T-helper 1 cell treated with Interleukin-12 subunit alpha and Interleukin-12 subunit beta and Interleukin-4 antibody, amounts not matched to agents 30 ng/mL and 1 ng/mL, for 36 hours (primary cell): ENCODE measurements around the gene NOTCH4. TPM values are rescaled to one million over a fixed set of nuclear protein-coding genes. Genes with fewer than 3 reads are reported as not detected.
"Not testable (repeated sequence)": the region's sequence is repeated elsewhere in the genome, so short reads cannot be mapped to it uniquely, and the experiment has no call there.

Experiments
- intact Hi-C: fragments of 100-400 bp; cut with micrococcal nuclease; formaldehyde crosslinking; loops from one replicate; pipeline ENCODE4 v1.15.1; 2024
- total RNA-seq: library from RNA; stranded (reverse); gene quantifications from 2 replicates; pipeline ENCODE4 v1.2.3, GENCODE V29; 2022

NOTCH4 gene
- total RNA-seq, 1 donor from 2014 or later: 0.25 TPM

DNA sequence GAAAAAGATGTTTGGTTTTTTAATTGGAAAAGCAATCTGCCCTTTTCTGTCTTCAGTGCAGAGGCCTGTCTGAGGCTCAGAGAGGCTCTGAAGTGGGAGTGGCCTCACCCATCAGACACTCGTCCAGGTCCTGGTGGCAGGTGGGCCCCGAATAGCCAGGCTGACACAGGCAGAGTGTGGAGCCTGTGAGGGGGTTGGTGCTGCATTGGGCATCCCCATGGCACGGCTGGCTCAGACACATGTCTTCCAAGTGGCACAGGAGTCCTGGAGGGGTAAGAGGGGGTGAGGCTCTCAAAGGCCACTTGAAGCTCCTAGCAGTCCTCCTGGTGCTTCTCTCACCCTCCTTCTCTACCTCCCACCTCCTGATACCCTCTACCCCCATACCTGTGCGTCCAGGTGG is 3.8 kb downstream of the NOTCH4 start:
- intact Hi-C loops: no loop called here

DNA sequence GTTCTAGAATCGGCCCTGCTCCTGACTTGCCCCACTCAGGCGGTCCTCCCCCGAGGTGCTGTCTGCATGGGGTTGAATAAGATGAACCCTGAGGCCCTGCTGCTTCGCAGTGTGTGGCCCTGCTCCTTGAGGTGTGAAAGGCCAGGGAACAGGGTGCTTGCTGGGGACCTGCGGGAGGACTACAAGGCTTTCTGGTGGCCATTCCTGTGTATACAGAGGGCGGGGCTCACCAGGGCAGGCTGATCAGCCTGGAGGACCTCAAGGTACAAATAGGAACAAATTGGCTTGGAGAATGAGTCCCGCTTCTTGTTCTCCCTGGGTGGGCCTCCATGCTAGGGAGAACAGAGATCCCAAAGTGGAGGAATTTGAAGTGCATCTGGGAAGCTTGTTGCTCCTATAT is 5.7 kb downstream of the NOTCH4 start:
- intact Hi-C loops: no loop called here

DNA sequence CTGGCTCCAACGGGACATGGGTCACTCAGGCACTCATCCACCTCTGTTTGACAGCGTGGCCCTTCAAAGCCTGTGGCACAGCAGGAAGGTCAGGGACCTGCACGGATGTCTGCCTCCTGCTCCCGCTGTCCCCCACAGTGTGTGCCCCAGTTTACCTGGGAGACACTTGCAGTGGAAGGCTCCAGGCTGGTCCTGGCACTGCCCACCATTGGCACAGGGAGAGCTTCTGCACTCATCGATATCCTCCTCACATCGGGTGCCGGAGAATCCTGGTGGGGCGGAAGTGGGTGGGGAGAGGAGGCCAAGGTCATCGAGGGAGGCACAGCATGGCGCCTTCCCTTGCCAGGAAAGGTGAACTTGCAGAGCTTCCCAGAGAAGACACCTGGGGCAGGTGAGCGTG is 6.9 kb downstream of the NOTCH4 start:
- intact Hi-C loops: no loop called here

DNA sequence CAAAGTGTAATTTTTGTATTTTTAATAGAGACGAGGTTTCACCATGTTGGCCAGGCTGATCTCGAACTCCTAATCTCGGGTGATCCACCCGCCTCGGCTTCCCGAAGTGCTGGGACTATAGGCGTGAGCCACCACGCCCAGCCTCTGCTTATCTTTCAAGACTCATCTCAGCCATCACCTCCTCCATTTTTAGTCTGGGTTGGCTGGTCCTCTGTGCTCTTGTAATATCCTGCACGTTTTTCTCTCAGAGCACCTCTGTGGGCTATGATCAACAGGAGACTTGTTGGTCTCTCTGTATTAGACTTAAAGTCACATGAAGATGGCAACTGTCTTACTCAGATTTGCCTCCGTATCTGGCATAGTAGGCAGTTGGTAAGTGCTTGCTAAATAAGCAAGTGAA is 7.6 kb downstream of the NOTCH4 start:
- intact Hi-C loops: no loop called here

DNA sequence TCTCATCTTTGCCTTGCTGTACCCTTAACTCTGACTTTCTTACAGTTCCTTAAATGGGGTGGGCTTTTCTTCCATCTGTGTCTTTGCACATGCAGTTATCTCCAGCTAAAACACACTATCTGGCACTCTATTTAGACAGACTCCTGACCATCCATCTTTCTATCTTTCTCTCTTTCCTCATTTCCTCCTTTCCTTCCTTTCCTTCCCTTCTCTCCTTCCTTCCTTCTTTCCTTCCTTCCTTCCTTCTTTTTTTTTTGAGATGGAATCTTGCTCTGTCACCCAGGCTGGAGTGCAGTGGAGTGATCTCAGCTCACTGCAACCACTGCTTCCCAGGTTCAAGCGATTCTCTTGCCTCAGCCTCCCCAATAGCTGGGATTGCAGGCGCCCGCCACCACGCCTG is 8.2 kb downstream of the NOTCH4 start:
- intact Hi-C loops: no loop called here

DNA sequence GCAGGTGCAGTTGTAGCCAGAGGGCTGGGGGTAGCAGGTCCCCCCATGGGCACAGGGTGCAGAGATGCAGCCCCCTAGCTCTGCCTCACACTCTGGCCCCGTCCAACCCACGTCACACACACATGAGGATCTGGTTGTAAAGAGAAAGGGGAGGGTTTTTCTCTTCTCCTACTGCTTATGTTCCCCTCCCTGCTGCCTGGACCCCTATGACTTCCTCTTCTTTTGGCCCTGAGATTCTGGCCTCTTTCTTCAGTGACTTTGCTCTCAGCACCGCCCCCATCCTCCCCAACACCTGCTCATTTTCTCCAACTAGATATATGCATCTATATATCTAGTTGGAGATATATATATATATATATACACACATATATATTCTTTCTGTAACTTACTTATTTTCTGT is 9.7 kb downstream of the NOTCH4 start:
- intact Hi-C loops: no loop called here

DNA sequence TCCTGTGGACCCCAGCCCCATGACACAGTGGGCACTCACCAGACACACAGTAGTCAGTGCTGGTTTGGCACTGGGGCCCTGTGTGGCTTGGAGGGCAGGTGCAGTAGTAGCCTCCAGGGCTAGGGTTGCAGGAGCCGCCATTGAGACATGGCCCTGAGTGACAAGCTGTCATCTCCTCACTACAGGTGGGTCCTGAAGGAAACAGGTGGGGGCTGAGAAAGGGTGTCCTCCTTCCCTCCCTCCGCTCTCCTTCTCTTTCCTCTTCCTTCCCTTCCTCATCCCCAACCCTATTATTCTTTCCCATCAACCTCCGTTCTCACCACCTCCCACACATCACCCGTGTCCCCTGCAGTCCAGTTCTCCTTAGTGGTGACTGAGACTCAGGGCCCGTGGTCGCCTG is 10.2 kb downstream of the NOTCH4 start:
- intact Hi-C loops: no loop called here

DNA sequence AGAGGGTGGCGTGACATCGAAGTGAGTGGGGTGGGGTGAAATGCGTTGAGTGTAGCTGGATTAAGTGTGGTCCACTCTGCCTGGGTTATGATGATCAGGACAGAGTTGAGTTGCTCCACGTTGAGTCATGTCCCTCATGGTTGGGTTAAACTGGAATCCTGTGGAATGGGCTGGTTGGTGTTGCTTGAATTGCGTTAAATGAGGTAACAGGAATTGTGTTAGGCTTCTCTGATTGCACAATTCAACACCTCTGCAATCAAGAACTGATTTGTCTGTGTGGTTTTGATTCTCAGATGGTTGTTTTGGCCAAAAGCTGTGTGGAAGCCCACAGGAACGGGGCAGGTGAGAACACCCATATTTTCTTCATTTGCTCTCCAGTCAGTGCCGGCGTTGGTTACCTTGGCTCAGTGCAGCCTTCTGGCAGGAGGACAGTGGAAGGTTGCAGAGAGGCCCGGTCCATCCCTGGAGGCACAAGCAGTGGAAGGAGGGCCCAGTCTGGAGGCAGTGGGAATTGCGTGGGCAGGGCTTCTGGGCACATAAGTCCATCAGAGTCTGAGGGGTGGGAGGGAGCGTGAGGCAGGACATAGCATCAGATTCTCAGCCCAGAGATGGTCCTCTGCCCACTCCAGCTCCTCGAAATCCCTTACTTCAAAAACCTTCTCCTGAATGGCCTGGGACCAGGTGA is 11.6 kb downstream of the NOTCH4 start:
- intact Hi-C loops: no loop called here

DNA sequence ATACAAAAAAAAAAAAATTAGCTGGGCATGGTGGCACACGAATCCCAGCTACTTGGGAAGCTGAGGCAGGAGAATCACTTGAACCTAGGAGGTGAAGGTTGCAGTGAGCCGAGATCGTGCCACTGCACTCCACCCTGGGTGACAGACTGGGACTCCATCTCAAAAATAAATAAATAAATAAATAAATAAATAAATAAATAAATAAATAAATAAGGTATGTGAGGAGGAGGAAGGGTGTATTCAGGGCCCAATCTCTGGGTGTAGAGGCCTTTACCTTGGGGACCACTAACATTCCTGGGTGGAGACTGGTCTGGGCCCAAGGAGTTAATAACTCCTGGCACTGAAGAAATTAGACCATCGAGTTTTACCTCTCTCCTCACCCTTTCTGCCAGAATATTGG is 12.4 kb downstream of the NOTCH4 start:
- intact Hi-C loops: not testable (repeated sequence)

DNA sequence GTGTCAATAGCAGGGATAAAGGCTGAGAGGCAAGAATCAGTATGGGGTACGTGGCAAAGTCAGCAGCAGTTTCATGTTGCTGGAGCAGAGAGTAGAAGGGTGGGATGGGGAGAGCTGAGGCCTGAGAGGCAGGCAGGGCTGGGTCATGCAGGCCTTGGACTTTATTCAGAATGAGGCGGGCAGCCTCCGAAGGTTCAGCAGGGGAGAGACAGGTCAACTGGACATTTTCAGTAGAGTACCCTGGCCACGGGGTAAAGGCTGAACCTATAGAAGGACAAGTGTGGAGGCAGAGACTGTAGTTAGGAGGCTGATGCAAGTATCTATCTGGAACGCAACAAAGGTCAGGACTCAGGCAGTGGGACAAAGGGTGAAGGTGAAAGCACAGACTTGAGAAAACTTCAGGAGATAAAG is 13.7 kb downstream of the NOTCH4 start:
- intact Hi-C loops: no loop called here

DNA sequence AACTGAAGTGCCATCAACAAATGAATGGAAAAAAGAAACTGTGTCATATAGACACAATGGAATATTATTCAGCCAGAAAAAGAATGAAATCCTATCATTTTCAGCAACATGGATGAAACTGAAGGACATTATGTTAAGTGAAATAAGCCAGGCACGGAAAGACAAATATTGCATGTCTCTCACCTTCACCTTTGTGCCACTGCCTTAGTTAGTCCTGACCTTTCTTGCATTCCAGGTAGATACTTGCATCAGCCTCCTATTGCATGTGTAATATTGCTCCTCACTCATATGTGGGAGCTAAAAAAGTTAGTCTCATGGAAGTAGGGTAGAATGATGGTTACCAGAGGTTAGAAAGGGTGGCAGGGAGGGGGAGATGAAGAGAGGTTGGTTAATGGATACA is 14.9 kb downstream of the NOTCH4 start:
- intact Hi-C loops: no loop called here

DNA sequence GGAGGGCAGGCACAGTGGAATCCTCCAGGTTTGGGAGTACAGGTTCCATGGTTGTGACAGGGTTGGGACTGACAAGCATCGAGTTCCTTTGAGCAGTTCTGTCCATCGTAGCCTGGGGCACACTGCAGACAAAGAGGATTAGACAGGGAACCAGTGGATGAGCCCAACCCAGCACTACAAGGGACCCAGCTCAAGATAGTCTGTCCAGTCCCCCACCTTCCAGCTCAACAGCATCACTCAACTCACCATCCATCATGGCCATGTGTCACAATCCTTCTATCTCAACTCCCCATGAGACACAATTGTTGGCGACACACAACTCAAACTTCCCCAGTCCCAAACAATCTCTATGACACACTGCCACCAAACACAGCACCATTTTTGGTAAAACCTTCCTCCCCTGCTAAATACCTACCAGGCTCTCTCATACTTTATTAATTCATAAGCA is 19.6 kb downstream of the NOTCH4 start:
- intact Hi-C loops: no loop called here

DNA sequence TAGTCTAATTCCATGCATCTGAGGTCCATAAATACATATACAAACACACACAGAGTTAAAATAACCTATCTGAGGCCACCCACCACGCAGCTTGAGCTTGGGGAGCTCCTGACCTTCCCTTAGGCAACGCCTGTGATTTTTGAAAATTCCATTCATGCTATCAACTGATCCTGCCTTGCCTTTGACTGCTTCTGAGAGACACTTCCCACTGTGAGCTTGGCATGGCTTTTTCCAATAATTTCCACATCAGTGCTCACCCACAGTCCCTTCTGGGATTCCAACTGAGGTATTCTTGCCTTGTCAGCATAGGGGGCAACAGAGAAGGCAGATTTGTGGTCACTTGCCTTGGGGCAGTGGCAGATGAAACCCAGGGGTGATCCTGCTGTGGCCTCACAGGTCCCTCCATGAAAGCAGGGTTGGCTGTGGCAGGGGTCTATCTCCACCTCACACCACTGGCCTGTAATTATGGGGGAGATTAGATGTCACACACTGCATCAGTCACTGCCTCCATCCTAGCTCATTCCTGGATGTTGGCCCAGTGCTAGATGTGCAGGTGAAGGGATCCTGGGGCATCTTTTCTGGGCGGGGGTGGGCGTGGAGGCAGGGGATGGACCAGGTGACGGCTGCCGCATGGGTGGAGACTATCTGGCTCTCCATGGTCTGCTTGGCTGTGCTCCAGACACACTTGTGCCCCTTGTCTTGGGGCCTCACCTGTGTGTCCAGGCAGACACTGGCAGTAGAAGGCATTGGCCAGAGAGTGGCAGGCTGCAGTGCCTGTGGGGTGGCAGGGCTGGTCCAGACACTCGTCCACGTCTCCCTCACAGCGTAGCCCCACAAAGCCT is 20.2 kb downstream of the NOTCH4 start:
- intact Hi-C loops: no loop called here

DNA sequence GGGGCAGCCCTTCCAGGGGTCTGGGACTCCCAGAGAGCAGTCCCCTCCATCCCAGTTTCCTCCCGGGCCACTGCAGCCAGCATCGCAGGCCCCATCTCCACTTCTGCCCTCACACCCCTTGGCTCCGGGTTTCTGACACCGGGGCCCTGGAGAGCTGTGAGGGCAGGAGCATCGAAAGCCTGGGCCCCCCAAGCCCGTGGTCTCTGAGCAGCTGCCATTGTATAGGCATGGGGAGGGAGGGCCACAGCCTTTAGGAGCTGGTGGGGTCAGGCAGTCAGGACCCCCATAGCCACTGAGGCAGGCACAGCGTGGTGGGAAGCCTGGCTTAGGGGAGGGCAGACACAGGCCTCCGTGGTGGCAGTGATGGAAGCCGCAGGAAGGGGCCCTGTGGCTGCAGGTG is 21.7 kb downstream of the NOTCH4 start:
- intact Hi-C loops: no loop called here

DNA sequence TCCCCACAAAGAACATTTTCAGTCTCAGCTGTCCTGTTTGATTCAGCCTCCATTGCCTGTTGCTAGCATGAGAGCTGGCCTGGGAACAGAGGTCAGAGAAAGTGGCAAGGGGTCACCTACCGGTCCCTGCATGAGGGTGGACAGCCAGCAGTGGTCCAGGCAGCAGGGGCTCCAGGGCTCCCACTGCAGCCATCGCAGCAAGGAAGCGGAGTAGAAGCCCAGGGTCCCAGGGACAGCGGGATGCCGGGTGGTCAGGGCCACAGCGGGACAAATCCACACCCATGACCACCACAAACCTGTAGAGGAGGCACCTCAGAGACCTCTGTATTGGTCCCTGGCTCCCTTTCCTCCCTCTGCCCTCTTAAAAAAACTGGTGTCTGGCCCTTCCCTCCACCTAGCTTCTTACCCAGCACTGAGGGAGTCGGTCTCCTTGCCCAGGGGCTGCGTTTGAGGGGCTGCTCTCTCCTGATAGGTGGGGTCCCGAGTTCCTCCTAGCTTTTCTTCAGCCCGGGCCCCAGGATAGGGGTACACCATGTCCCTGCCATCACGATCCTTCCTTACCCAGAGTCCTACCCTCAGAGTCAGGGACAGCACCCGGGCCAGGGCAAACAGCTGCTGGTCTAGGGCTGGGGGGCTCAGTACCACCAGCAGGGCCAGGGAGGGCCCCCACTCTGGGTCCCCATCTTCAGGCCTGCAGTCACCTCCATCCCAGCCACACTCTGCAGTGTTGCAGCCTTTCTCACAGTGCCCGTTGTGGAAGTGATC is 23.0 kb downstream of the NOTCH4 start:
- intact Hi-C loops: no loop called here

DNA sequence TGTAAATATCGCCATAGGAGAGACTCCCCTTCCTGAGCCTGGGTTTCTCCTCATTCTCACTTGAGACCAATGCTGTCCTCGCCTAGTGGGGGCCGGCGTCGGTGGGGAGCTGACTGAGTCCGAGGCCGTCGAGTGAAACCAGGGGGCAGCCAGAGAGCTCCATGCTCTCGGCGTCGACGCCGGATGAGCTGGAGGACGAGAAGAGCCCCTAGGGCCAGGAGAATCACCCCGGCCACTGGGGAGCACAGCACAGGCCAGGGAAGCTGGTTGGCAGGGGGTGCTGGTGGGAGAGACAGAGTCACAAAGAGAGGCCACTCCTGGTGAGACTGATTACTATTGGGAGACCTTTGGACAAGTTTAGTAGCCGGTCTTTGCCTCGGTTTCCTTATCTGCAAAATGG is 25.0 kb downstream of the NOTCH4 start:
- intact Hi-C loops: loop anchor here (5.0 to 10.0 kb wide), 6 partner anchors 364 to 1554 kb away; partner anchors contain the start of genes ATP6V1G2, B3GALT4, BAG6 and C6orf136

DNA sequence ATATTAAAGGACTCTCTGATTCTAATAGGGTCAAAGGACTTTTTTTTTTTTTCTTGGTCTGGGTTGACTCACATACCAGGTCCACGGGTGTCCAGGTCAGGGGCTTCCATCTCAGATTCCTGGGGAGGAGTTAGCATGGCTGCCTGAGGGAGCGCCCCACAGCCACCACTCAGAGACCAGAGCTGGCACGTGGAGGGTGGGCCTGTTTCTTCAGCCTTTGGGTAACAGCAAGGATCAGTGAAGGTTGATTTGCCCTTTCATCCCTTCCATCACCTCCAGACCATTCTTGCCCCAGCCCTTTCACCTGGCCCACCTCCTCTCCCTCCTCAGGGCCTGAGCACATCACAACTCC is 25.5 kb downstream of the NOTCH4 start:
- intact Hi-C loops: loop anchor here (5.0 to 10.0 kb wide), 6 partner anchors 364 to 1554 kb away; partner anchors contain the start of genes ATP6V1G2, B3GALT4, BAG6 and C6orf136

DNA sequence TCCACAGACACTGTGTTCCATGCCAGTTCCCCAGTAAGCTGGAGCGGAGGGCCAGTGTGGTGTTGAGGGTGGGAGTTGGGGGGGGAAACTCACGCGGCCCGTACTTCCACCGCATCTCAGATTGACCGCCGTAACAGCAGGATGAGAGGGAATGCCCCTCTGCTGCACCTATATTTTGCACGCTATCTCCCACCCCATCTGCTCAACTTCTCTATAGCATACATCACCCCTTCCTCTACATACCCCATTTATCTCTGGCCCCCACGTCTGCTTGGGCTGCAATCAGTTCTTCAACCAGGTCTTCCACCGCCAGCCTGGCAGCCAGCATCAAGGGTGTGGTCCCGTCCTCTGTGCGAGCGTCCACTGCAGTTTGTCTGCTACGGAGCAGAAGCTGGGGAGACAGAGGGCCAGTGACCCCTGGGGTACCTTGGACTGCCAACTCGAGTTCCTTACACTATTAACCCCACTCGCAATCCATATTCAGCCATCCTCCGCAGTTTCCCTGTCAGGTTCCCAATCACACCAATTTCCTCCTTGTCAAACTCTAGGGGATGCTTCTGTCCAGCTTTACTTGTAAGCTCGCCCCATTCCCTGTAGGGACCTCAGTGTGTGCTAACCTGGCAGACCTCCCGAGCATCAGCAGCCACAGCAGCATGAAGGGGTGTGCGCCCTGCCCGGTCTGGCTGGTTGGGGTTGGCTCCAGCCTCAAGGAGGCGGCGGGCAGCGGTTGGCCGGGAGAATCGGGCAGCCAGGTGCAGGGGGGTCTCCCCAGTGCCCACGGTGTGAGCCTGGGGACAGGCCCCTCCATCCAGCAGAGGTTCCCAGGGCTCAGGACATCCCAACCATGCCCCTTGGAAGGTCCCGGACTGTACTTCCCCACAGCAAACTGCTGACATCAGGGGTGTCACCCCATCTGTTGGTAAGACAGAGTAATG is 26.9 kb downstream of the NOTCH4 start:
- intact Hi-C loops: loop anchor here (5.0 to 10.0 kb wide), 6 partner anchors 362 to 1552 kb away; partner anchors contain the start of genes ATP6V1G2, B3GALT4, BAG6 and C6orf136

DNA sequence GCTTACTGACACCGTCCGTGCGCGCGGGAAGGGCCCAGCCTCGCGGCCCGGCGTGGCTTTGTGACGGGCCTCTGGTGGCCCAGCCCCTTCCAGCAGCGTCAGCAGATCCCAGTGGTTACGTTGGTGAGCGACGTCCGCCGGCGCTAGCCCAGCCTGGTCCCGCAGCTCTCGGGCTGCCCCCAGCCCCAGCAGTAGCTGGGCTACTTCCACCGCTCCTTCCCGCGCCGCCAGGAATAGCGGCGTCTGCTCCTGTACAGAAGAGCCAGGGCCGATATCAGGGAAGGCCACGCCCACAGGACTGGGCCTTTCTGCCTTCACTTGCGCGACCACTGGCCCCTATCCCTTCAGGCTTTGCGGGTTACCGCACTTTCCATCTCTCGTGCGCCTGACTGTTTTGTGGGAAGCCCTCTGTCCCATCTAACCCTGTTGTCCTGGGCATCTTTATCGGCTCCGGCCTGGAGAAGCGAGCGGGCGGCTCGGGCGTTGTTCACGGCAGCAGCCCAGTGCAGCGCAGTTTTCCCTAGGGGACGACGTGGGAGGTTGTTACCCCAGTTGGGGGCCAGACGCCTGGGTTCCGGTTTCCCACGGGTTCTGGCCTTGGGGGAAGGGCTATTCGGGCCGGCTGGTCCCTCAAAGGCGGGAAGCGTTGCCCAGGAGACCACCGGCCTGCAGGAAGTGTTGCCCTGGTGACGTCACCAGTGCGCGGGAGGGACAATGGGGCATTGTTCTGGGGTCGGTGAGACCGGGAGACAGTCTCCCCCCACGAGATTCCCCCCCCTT is 27.8 kb downstream of the NOTCH4 start:
- intact Hi-C loops: loop anchor here (1.0 to 10.0 kb wide), 21 partner anchors 18 to 1551 kb away; partner anchors contain the start of genes ATP6V1G2, B3GALT4, BAG6 and BRD2

DNA sequence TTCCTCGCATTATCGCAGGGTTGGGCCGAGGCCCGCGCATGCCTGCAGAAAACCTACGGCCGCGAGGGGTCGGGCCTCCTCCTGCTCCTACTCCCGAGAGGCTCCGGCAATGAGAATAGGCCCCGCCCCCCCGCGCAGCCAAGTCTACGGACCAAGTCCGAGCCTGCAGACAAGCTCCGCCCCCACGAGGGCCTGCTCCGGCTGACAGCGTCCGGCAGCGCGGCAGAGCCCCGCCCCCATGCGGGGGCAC is 28.3 kb downstream of the NOTCH4 start:
- intact Hi-C loops: loop anchor here (1.0 to 10.0 kb wide), 21 partner anchors 17 to 1551 kb away; partner anchors contain the start of genes ATP6V1G2, B3GALT4, BAG6 and BRD2
